Measurements from ENCODE around the gene GPRC5C.

DNA sequence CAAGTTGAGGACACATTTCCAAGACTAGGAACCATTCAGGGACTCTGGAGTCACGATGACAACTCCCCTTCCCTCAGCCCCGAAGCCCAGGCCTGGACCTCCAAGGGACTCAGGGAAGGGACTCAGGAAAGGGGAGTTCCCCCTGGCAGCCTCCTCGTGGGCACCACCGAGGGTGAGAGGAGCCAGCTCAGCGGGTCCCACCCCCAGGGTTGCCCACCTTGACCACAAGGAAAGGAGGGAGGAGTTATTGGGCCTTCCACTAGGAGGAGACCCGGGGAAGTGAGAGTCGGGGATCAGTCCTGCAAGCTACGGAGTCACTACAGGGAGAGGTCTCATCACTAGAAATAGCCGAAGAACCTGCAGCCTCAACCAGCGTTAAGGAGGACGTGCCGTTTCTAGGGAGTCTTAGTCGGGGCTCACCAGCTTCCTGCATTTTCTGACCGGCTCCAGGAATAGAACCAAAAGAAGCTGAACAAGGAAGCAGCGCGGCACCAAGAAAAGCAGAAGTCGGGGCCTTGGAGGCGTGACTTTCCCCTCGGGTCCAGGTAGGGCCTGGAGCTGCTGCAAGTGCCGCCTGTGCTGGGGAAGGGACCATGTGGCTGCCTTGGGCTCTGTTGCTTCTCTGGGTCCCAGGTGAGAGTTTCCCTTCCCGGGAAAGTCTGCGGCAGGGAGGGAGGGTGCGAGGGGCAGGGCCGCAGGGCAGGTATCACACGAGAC, 34.4 kb downstream of the GPRC5C start, which contains the start of gene CD300A:
- TF ChIP-seq, protein P1, sequence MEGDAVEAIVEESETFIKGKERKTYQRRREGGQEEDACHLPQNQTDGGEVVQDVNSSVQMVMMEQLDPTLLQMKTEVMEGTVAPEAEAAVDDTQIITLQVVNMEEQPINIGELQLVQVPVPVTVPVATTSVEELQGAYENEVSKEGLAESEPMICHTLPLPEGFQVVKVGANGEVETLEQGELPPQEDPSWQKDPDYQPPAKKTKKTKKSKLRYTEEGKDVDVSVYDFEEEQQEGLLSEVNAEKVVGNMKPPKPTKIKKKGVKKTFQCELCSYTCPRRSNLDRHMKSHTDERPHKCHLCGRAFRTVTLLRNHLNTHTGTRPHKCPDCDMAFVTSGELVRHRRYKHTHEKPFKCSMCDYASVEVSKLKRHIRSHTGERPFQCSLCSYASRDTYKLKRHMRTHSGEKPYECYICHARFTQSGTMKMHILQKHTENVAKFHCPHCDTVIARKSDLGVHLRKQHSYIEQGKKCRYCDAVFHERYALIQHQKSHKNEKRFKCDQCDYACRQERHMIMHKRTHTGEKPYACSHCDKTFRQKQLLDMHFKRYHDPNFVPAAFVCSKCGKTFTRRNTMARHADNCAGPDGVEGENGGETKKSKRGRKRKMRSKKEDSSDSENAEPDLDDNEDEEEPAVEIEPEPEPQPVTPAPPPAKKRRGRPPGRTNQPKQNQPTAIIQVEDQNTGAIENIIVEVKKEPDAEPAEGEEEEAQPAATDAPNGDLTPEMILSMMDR (IDR thresholded peaks at IDR 0.05): no peak
- no peak for TF ChIP-seq POLR2A (IDR thresholded peaks at IDR 0.05)
